A549 (cell line): ENCODE measurements around the gene EAF1. TPM values are rescaled to one million over a fixed set of nuclear protein-coding genes. Genes with fewer than 3 reads are reported as not detected.

Experiments used
- ATAC-seq, 2 experiments: fragments of 200-7000 bp in 1 of 2; fragments of >200 bp in 1 of 2; cut with Nextera tagmentation in 1 of 2; cut with Tn5 transposase in 1 of 2; 3 replicates each; pipeline versions ENCODE4 v1.8.0 to v1.9.1; 2018 to 2020; ENCODE audit warnings: mild to moderate bottlenecking in 1 of 2, moderate library complexity in 1 of 2
- CTCF ChIA-PET: fragments of 300-600 bp; sonication (Branson Sonifier 250); formaldehyde crosslinking; extraction: SDS; loops from one replicate; lab custom pipeline; 2021; ENCODE audit warnings: antibody characterized with exemption, inconsistent platforms; lab: Yijun Ruan, JAX
- POLR2A ChIA-PET: fragments of 350-600 bp; formaldehyde crosslinking; extraction: SDS; loops from one replicate; lab custom pipeline; 2021; ENCODE audit warnings: antibody characterized with exemption, inconsistent platforms; lab: Yijun Ruan, JAX
- DNase-seq, 2 experiments: peaks; one replicate each; pipeline versions ENCODE4 v3.0.0 to v3.0.0-alpha.2; 2011 to 2016; ENCODE audit warnings: low read depth in 1 of 2, low spot score in 1 of 2
- FAIRE-seq: peaks from 2 replicates; lab custom pipeline; 2011; peaks lifted over from hg19 to GRCh38; lab: Jason Lieb, UNC
- H3K27ac ChIP-seq, 2 experiments: fragments of >200 bp; sonication (Bioruptor Twin); formaldehyde crosslinking; 3 replicates each; pipeline ENCODE4 v1.5.1; 2016 to 2017
- H3K4me1 ChIP-seq: fragments of >200 bp; sonication (Bioruptor Twin); formaldehyde crosslinking; 3 replicates; pipeline ENCODE4 v1.6.1; 2016
- H3K4me2 ChIP-seq: fragments of >200 bp; sonication (Bioruptor Twin); formaldehyde crosslinking; 3 replicates; pipeline ENCODE4 v1.6.1; 2016
- H3K4me3 ChIP-seq: fragments of >200 bp; sonication (Bioruptor Twin); formaldehyde crosslinking; 3 replicates; pipeline ENCODE4 v1.5.1; 2016
- H3K9me3 ChIP-seq: fragments of >200 bp; sonication (Bioruptor Twin); formaldehyde crosslinking; 3 replicates; pipeline ENCODE4 v1.6.1; 2016
- BCL3 ChIP-seq: fragments of >200 bp; sonication (Bioruptor Twin); formaldehyde crosslinking; IDR thresholded peaks from 3 replicates; pipeline ENCODE4 v1.6.1; 2016
- BHLHE40 ChIP-seq: IDR thresholded peaks from 2 replicates; pipeline ENCODE4 v1.6.1; 2012; ENCODE audit warnings: low read depth, low read length, inconsistent platforms
- CBX8 ChIP-seq: fragments of 200-600 bp; sonication (generic); IDR thresholded peaks from 2 replicates; pipeline ENCODE4 v1.6.1; 2016
- CHD2 ChIP-seq: fragments of 150-350 bp; IDR thresholded peaks from 2 replicates; pipeline ENCODE4 v1.6.1; 2014; ENCODE audit warnings: low read length; ENCODE audit not compliant: partially characterized antibody
- EHF ChIP-seq: fragments of 250-450 bp; sonication (Bioruptor Pico); IDR thresholded peaks from 2 replicates; pipeline ENCODE4 v1.5.0; 2020; ENCODE audit warnings: mild to moderate bottlenecking
- EHMT2 ChIP-seq: fragments of 200-600 bp; sonication (generic); IDR thresholded peaks from 2 replicates; pipeline ENCODE4 v1.6.1; 2016; ENCODE audit warnings: antibody characterized with exemption, low read depth, mild to moderate bottlenecking, moderate library complexity
- ELK1 ChIP-seq: fragments of 150-350 bp; IDR thresholded peaks from 2 replicates; pipeline ENCODE4 v1.6.1; 2014; ENCODE audit warnings: low read depth, mild to moderate bottlenecking, low read length
- EP300 ChIP-seq, 2 experiments: fragments of >200 bp; sonication (Bioruptor Twin); formaldehyde crosslinking; IDR thresholded peaks; 2 replicates in 1 of 2; 3 replicates in 1 of 2; pipeline ENCODE4 v1.6.1; 2016 to 2017
- FOSL2 ChIP-seq, 2 experiments: fragments of 450-650 bp in 1 of 2; fragments of >200 bp in 1 of 2; sonication (Bioruptor Twin) in 1 of 2; formaldehyde crosslinking; IDR thresholded peaks; 2 replicates each; pipeline versions ENCODE4 v1.5.0 to v1.6.1; 2016 to 2020; ENCODE audit warnings: mild to moderate bottlenecking in 1 of 2, moderate library complexity in 1 of 2
- FOXS1 ChIP-seq: fragments of 250-450 bp; sonication (Bioruptor Pico); IDR thresholded peaks from 2 replicates; pipeline ENCODE4 v1.5.0; 2020; ENCODE audit warnings: mild to moderate bottlenecking, moderate library complexity
- HEYL ChIP-seq: fragments of 250-450 bp; sonication (Bioruptor Pico); IDR thresholded peaks from 2 replicates; pipeline ENCODE4 v1.8.0; 2021; ENCODE audit warnings: mild to moderate bottlenecking, moderate library complexity
- JUN ChIP-seq, 2 experiments: fragments of >200 bp; sonication (Bioruptor Twin); formaldehyde crosslinking; IDR thresholded peaks; 2 replicates in 1 of 2; 3 replicates in 1 of 2; pipeline ENCODE4 v1.6.1; 2016 to 2017
- JUNB ChIP-seq: fragments of >200 bp; sonication (Bioruptor Twin); formaldehyde crosslinking; IDR thresholded peaks from 2 replicates; pipeline ENCODE4 v1.6.1; 2016
- MYC ChIP-seq: IDR thresholded peaks from 2 replicates; pipeline ENCODE4 v1.6.1; 2012; ENCODE audit warnings: mild to moderate bottlenecking, inconsistent platforms, low read length, improper control_type of control experiment, borderline replicate concordance
- NPAS2 ChIP-seq: fragments of 250-450 bp; sonication (Bioruptor Pico); IDR thresholded peaks from 2 replicates; pipeline ENCODE4 v1.8.0; 2022; ENCODE audit warnings: mild to moderate bottlenecking, moderate library complexity, borderline replicate concordance
- NR3C1 ChIP-seq: fragments of >200 bp; sonication (Bioruptor Twin); formaldehyde crosslinking; IDR thresholded peaks from 3 replicates; pipeline ENCODE4 v1.6.1; 2017
- POLR2AphosphoS2 ChIP-seq: conservative IDR thresholded peaks from 2 replicates; pipeline ENCODE4 v1.6.1; 2012; ENCODE audit warnings: low read length, improper control_type of control experiment, inconsistent platforms
- RAD21 ChIP-seq, 2 experiments: fragments of >200 bp in 1 of 2; sonication (Bioruptor Twin) in 1 of 2; formaldehyde crosslinking in 1 of 2; IDR thresholded peaks in 1 of 2; conservative IDR thresholded peaks in 1 of 2; 2 replicates in 1 of 2; 3 replicates in 1 of 2; pipeline ENCODE4 v1.6.1; 2012 to 2018; ENCODE audit warnings: inconsistent platforms in 1 of 2
- RCOR1 ChIP-seq: fragments of 150-350 bp; IDR thresholded peaks from 2 replicates; pipeline ENCODE4 v1.6.1; 2014; ENCODE audit warnings: antibody characterized with exemption, low read length, low read depth
- REST ChIP-seq: fragments of 200-600 bp; sonication (generic); IDR thresholded peaks from 2 replicates; pipeline ENCODE4 v1.6.1; 2016; ENCODE audit warnings: antibody characterized with exemption, mild to moderate bottlenecking, moderate library complexity
- RFX5 ChIP-seq: fragments of 450-650 bp; IDR thresholded peaks from 2 replicates; pipeline ENCODE4 v1.7.1; 2014; ENCODE audit warnings: antibody characterized with exemption, mild to moderate bottlenecking, moderate library complexity
- SREBF2 ChIP-seq: fragments of 450-650 bp; IDR thresholded peaks from 2 replicates; pipeline ENCODE4 v1.6.1; 2014; ENCODE audit warnings: mild to moderate bottlenecking, moderate library complexity
- TFCP2L1 ChIP-seq: fragments of 250-450 bp; sonication (Bioruptor Pico); IDR thresholded peaks from 2 replicates; pipeline ENCODE4 v1.5.0; 2021; ENCODE audit warnings: mild to moderate bottlenecking
- ZFP36 ChIP-seq: fragments of 450-650 bp; IDR thresholded peaks from 2 replicates; pipeline ENCODE4 v1.6.1; 2014; ENCODE audit warnings: borderline replicate concordance; ENCODE audit not compliant: partially characterized antibody
- WGBS: methylation state at CpG from one replicate; pipeline ENCODE4 v1.1.6; 2017; ENCODE audit errors: missing lambda C conversion rate; 5-methylcytosine and 5-hydroxymethylcytosine counted together
- polyA plus RNA-seq, 4 experiments: library from polyadenylated mRNA; depleted of rRNA in 3 of 4; stranded (reverse); fragments of >200 nt; fragmentation: RNase III in 1 of 4; extraction: RNeasy Plus Mini Kit Qiagen cat#74134 plus additional on column Dnase treatment in 1 of 4; gene quantifications; 2 replicates in 3 of 4; 3 replicates in 1 of 4; pipeline ENCODE4 v1.2.3, GENCODE V29; 2011 to 2017

EAF1 gene
- polyA plus RNA-seq, 2 of the 4 experiments (the other 2 are of a cell fraction), result 13.9 to 20.7 TPM

- TF ChIP-seq NPAS2 (no peak), NR3C1 (no peak), MYC (no peak), SREBF2 (no peak), HEYL (no peak), BHLHE40 (no peak)
- ChIA-PET CTCF (no interaction called here), POLR2A (no interaction called here)
- Histone ChIP-seq H3K4me3 (no peak overlapping the region), H3K9me3 (no peaks in the 10 kb centered on the region), H3K4me1 (no peaks in the 10 kb centered on the region), H3K4me2 (no peak overlapping the region), H3K27ac (no peak overlapping the region)
- no peak for DNase-seq
- peak in 1 of 2 experiments; percentile 45; a peak in 4 of 6 replicates for ATAC-seq
- FAIRE-seq, result no peak
- WGBS, result 25% methylated on average over 4 of the region's 4 CpGs
Measured at GRCh38 chr3:15460891-15461531, 33.6 kb downstream of the EAF1 start.

- ChIA-PET POLR2A (no interaction called here), CTCF (interaction anchor here (0.5 to 1.5 kb wide), 2 partner anchors 57 to 350 kb away, joined by 5 read pairs; no protein-coding TSS in a partner anchor)
- no peak for TF ChIP-seq BCL3
- TF ChIP-seq ELK1, result no peak
- no peak for TF ChIP-seq EP300 (IDR thresholded peaks at IDR 0.05)
- no peak for TF ChIP-seq REST
- TF ChIP-seq CHD2, result no peak
- TF ChIP-seq CBX8, result no peak
- no peak for TF ChIP-seq RFX5
- TF ChIP-seq TFCP2L1 (CRISPR knock-in tag), result no peak
- TF ChIP-seq ZFP36, result no peak
- TF ChIP-seq BHLHE40, result no peak
- TF ChIP-seq EHMT2, result no peak
- WGBS, result 81% methylated on average over 5 of the region's 5 CpGs
- H3K4me1 ChIP-seq, result no peaks in the 10 kb centered on the region
- H3K4me2 ChIP-seq, result no peak overlapping the region
- FAIRE-seq (no peak), DNase-seq (no peak), ATAC-seq (no peak)
- no peak overlapping the region for H3K4me3 ChIP-seq
- no peaks in the 10 kb centered on the region for H3K9me3 ChIP-seq
- no peak overlapping the region for H3K27ac ChIP-seq
Measured at GRCh38 chr3:15462451-15462850, 35.1 kb downstream of the EAF1 start.

DNA sequence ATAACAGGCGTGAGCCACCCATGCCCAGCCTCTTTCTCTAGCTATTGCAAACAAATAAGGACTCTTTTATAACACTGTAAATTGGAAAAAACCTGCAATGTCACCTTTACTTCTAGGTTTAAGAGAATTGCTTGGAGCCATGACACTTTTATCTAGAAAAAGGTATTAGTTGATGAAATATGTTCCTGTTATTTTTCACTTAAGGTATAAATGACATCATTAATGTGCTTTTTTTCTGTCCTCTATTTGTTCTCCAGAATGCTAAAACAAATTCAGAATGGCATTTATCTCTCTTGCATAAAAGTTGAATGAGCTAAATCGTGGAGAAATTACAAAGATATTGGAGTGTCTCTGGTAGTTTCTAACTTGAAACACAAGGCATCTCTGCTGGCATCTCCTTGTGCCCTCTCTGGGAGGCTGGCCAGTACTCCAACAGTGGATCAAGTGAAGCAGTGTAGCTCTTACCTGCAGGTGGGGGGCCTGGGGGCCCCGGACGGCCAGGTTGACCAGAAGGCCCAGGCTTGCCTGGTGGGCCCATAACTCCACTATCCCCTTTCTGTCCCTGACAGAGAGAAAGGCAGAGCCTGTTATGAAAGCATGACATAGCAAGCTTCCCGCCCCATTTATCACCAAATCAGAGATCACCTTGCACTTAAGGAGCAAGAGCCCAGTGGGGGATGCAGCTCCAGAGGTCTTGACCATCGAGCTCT lies 38.6 kb downstream of the EAF1 start:
- no peak overlapping the region for H3K27ac ChIP-seq
- no peak for FAIRE-seq
- no peak overlapping the region for H3K4me2 ChIP-seq
- ChIA-PET CTCF (interaction anchor here (0.5 to 0.6 kb wide), 2 partner anchors 14 to 519 kb away, joined by 3 to 4 read pairs; no protein-coding TSS in a partner anchor), POLR2A (no interaction called here)
- DNase-seq, result no peak
- no peak overlapping the region for H3K4me3 ChIP-seq
- 76% methylated on average over 6 of the region's 6 CpGs for WGBS
- no peaks in the 10 kb centered on the region for H3K4me1 ChIP-seq
- no peak for ATAC-seq
- H3K9me3 ChIP-seq, result no peaks in the 10 kb centered on the region
- TF ChIP-seq EP300 (IDR thresholded peaks at IDR 0.05) (no peak), SREBF2 (no peak), ELK1 (no peak), FOSL2 (IDR thresholded peaks at IDR 0.05) (no peak), FOSL2 (CRISPR knock-in tag; IDR thresholded peaks at IDR 0.05) (no peak), JUN (IDR thresholded peaks at IDR 0.05) (no peak), TFCP2L1 (CRISPR knock-in tag) (no peak), EHMT2 (no peak), EHF (CRISPR knock-in tag) (no peak), RCOR1 (no peak), RAD21 (conservative IDR thresholded peaks at IDR 0.05 in 1 of 2, IDR thresholded peaks at IDR 0.05 in 1 of 2) (no peak), POLR2AphosphoS2 (no peak), FOXS1 (CRISPR knock-in tag) (no peak), NPAS2 (no peak), BHLHE40 (no peak), HEYL (no peak), JUNB (no peak), ZFP36 (no peak)
